ENCODE data around the gene RELB. TPM values are rescaled to one million over a fixed set of nuclear protein-coding genes. Genes with fewer than 3 reads are reported as not detected.

Gene RELB
- total and polyA plus RNA-seq, 2 of the 4 experiments (the other 2 are of a cell fraction), result 5.0 to 17.2 TPM

DNA sequence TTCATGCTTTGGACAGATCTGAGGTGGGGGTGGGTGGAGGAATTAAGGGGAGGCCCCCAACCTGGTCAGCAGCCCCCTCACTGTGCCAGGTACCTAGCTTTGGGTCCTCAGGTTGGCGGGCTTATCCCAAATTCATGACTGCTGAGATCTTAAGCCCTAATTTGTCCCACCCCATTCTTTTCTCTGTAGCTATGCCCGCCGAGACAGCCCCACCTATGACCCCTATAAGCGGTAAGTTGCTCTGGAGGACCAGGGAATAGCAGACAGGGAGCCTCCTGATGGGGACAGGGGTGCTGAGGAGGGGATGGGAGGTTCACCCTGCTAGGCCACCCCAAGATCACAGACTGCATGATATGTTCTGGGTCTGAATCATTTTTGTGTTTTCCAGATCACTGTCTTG, 60.7 kb downstream of the RELB start:
- no peak for DNase-seq
- ChIA-PET POLR2A (ENCODE audit: unreplicated experiment) (no interaction called here), CTCF (no interaction called here)
- H3K56ac ChIP-seq (ENCODE audit: extremely low read depth, insufficient read depth, low read length), result no peak overlapping the region
- H4K5ac ChIP-seq (ENCODE audit: low read depth, low read length), result no peak overlapping the region
- H3K27me3 ChIP-seq (ENCODE audit: control insufficient read depth, insufficient read depth, low read length), result no peaks in the 10 kb centered on the region
- H3K9me3 ChIP-seq (ENCODE audit: control insufficient read depth, insufficient read depth, low read length), result no peaks in the 10 kb centered on the region
- BruUV-seq (replicated peaks), result no TSS peak
- H3K4me3 ChIP-seq (ENCODE audit: insufficient read depth, low read depth, low read length), result no peak overlapping the region
- no peak overlapping the region for H2AFZ ChIP-seq (replicated peaks; ENCODE audit: low read length, poor library complexity)
- peaks cover 16 to 38% of the 10 kb centered on the region in 2 experiments for H3K79me1 ChIP-seq (ENCODE audit: low read depth in 1 of 2, low read length in 2 of 2)
- H4K91ac ChIP-seq (ENCODE audit: insufficient read depth, low read depth, low read length), result no peak overlapping the region
- TF ChIP-seq CHD1 (IDR thresholded peaks at IDR 0.05; ENCODE audit: low read depth, low read length) (no peak), ELK1 (IDR thresholded peaks at IDR 0.05; ENCODE audit: borderline replicate concordance, low read depth, low read length) (no peak), RCOR1 (IDR thresholded peaks at IDR 0.05; ENCODE audit: insufficient replicate concordance, low read length) (no peak), BHLHE40 (IDR thresholded peaks at IDR 0.05; ENCODE audit: low read depth, low read length) (no peak), USF2 (IDR thresholded peaks at IDR 0.05; ENCODE audit: low read depth, low read length) (no peak), RAD21 (IDR thresholded peaks at IDR 0.05; ENCODE audit: low read length) (no peak), RFX5 (IDR thresholded peaks at IDR 0.05; ENCODE audit: low read depth, low read length) (no peak), MAFK (IDR thresholded peaks at IDR 0.05; ENCODE audit: low read depth, low read length) (no peak), POLR2A (IDR thresholded peaks at IDR 0.05; ENCODE audit: low read depth, low read length) (no peak), MAZ (IDR thresholded peaks at IDR 0.05; ENCODE audit: borderline replicate concordance, low read depth, low read length) (no peak), FOS (IDR thresholded peaks at IDR 0.05; ENCODE audit: low read depth, low read length) (no peak), CEBPB (IDR thresholded peaks at IDR 0.05; ENCODE audit: low read depth, low read length) (no peak)
- TF ChIP-seq, protein P1, sequence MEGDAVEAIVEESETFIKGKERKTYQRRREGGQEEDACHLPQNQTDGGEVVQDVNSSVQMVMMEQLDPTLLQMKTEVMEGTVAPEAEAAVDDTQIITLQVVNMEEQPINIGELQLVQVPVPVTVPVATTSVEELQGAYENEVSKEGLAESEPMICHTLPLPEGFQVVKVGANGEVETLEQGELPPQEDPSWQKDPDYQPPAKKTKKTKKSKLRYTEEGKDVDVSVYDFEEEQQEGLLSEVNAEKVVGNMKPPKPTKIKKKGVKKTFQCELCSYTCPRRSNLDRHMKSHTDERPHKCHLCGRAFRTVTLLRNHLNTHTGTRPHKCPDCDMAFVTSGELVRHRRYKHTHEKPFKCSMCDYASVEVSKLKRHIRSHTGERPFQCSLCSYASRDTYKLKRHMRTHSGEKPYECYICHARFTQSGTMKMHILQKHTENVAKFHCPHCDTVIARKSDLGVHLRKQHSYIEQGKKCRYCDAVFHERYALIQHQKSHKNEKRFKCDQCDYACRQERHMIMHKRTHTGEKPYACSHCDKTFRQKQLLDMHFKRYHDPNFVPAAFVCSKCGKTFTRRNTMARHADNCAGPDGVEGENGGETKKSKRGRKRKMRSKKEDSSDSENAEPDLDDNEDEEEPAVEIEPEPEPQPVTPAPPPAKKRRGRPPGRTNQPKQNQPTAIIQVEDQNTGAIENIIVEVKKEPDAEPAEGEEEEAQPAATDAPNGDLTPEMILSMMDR (conservative IDR thresholded peaks at IDR 0.05; ENCODE audit: low read depth, low read length), result no peak
- no peak overlapping the region for H2BK20ac ChIP-seq (ENCODE audit: low read depth, low read length)
- H4K20me1 ChIP-seq (ENCODE audit: insufficient read depth, low read length), result peaks cover 22% of the 10 kb centered on the region
- H3K14ac ChIP-seq (replicated peaks; ENCODE audit: low read depth, low read length), result no peak overlapping the region
- no peak overlapping the region for H3K27ac ChIP-seq (ENCODE audit: insufficient read depth, low read length)
- no peaks in the 10 kb centered on the region for H3K9me1 ChIP-seq (ENCODE audit: insufficient read depth, low read length)
- WGBS, 2 experiments (ENCODE audit: extremely low coverage in 2 of 2, insufficient read length in 1 of 2), result 100% methylated on average over 1 of the region's 4 CpGs; no CpG with 5 or more reads in 1 of the 2 experiments
- H3K4ac ChIP-seq (ENCODE audit: low read depth, low read length), result no peak overlapping the region
- H2BK15ac ChIP-seq (ENCODE audit: low read depth, low read length), result no peak overlapping the region
- no peak overlapping the region for H3K9ac ChIP-seq (ENCODE audit: low read depth, low read length)
- dilution Hi-C loops (cut with HindIII; ENCODE audit: low sequenced_read_pairs, unreplicated experiment), result no loop called here
- no peak overlapping the region for H4K8ac ChIP-seq (ENCODE audit: low read depth in 2 of 2, low read length in 2 of 2)
- no peak for ATAC-seq (ENCODE audit: low read depth)
- no peak overlapping the region for H2AK5ac ChIP-seq (ENCODE audit: low read depth, low read length)
- in situ Hi-C loops (cut with MboI; ENCODE audit: low sequenced_read_pairs), result no loop called here
- no peak overlapping the region for H3K4me2 ChIP-seq (ENCODE audit: low read depth, low read length)
- H2BK120ac ChIP-seq (ENCODE audit: low read depth, low read length), result no peak overlapping the region
- no peaks in the 10 kb centered on the region for H3K4me1 ChIP-seq (ENCODE audit: control insufficient read depth, insufficient read depth, low read length)
- peaks cover 74% of the 10 kb centered on the region for H3K36me3 ChIP-seq (ENCODE audit: control insufficient read depth, insufficient read depth, low read length)
- no peak overlapping the region for H2BK5ac ChIP-seq (ENCODE audit: low read depth, low read length, poor library complexity, severe bottlenecking)
- H3K23ac ChIP-seq (ENCODE audit: low read depth, low read length), result no peak overlapping the region
- no peak overlapping the region for H3K18ac ChIP-seq (ENCODE audit: low read depth, low read length)
- no peak overlapping the region for H2AK9ac ChIP-seq (replicated peaks; ENCODE audit: low read depth, low read length, poor library complexity)
- intact Hi-C loops (cut with micrococcal nuclease), result no loop called here

Data from IMR-90 (cell line).